Measurements from ENCODE around the gene KRTAP5-6.

Gene KRTAP5-6

GRCh38 chr11:1743585-1744136 lies 46.7 kb downstream of the KRTAP5-6 start:
- no peak overlapping the region for H3K4me3 ChIP-seq (ENCODE audit: low read length)
- no peaks in the 10 kb centered on the region for H3K4me1 ChIP-seq (ENCODE audit: control insufficient read depth, low read depth, low read length)
- H3K9ac ChIP-seq (ENCODE audit: low read length): no peak overlapping the region
- no peaks in the 10 kb centered on the region for H3K36me3 ChIP-seq (ENCODE audit: control insufficient read depth, low read depth, low read length)
- H3K27ac ChIP-seq (ENCODE audit: low read length): no peak overlapping the region
- H3K27me3 ChIP-seq (ENCODE audit: control insufficient read depth, insufficient read depth, low read length): peaks cover 14% of the 10 kb centered on the region
- no peaks in the 10 kb centered on the region for H3K9me3 ChIP-seq (ENCODE audit: control insufficient read depth, low read depth, low read length)

GRCh38 chr11:1744137-1744886 lies 47.3 kb downstream of the KRTAP5-6 start:
- Histone ChIP-seq H3K27ac (ENCODE audit: low read length) (no peak overlapping the region), H3K9ac (ENCODE audit: low read length) (no peak overlapping the region), H3K4me1 (ENCODE audit: control insufficient read depth, low read depth, low read length) (no peaks in the 10 kb centered on the region), H3K4me3 (ENCODE audit: low read length) (no peak overlapping the region), H3K27me3 (ENCODE audit: control insufficient read depth, insufficient read depth, low read length) (peaks cover 20% of the 10 kb centered on the region), H3K36me3 (ENCODE audit: control insufficient read depth, low read depth, low read length) (no peaks in the 10 kb centered on the region), H3K9me3 (ENCODE audit: control insufficient read depth, low read depth, low read length) (no peaks in the 10 kb centered on the region)

- peaks cover 5% of the 10 kb centered on the region for H3K4me1 ChIP-seq (ENCODE audit: control insufficient read depth, low read depth, low read length)
- H3K27me3 ChIP-seq (ENCODE audit: control insufficient read depth, insufficient read depth, low read length): peaks cover 28% of the 10 kb centered on the region
- no peak overlapping the region for H3K9ac ChIP-seq (ENCODE audit: low read length)
- H3K27ac ChIP-seq (ENCODE audit: low read length): no peak overlapping the region
- H3K4me3 ChIP-seq (ENCODE audit: low read length): no peak overlapping the region
- no peaks in the 10 kb centered on the region for H3K9me3 ChIP-seq (ENCODE audit: control insufficient read depth, low read depth, low read length)
- no peaks in the 10 kb centered on the region for H3K36me3 ChIP-seq (ENCODE audit: control insufficient read depth, low read depth, low read length)
Observed at GRCh38 chr11:1744891-1745700, 48.1 kb downstream of the KRTAP5-6 start.

GRCh38 chr11:1745701-1746320 lies 48.8 kb downstream of the KRTAP5-6 start:
- Histone ChIP-seq H3K27me3 (ENCODE audit: control insufficient read depth, insufficient read depth, low read length) (peaks cover 34% of the 10 kb centered on the region), H3K4me1 (ENCODE audit: control insufficient read depth, low read depth, low read length) (peaks cover 7% of the 10 kb centered on the region), H3K9ac (ENCODE audit: low read length) (no peak overlapping the region)

GRCh38 chr11:1746511-1746931 lies 49.5 kb downstream of the KRTAP5-6 start:
- no peaks in the 10 kb centered on the region for H3K36me3 ChIP-seq (ENCODE audit: control insufficient read depth, low read depth, low read length)
- H3K9ac ChIP-seq (ENCODE audit: low read length): no peak overlapping the region
- peaks cover 34% of the 10 kb centered on the region for H3K27me3 ChIP-seq (ENCODE audit: control insufficient read depth, insufficient read depth, low read length)
- no peak overlapping the region for H3K27ac ChIP-seq (ENCODE audit: low read length)
- H3K4me3 ChIP-seq (ENCODE audit: low read length): no peak overlapping the region
- peaks cover 7% of the 10 kb centered on the region for H3K4me1 ChIP-seq (ENCODE audit: control insufficient read depth, low read depth, low read length)
- H3K9me3 ChIP-seq (ENCODE audit: control insufficient read depth, low read depth, low read length): no peaks in the 10 kb centered on the region

More at GRCh38 chr11:1745701-1746320, 48.8 kb downstream of the KRTAP5-6 start:
- no peak overlapping the region for H3K4me3 ChIP-seq (ENCODE audit: low read length)
- no peak overlapping the region for H3K27ac ChIP-seq (ENCODE audit: low read length)
- H3K9me3 ChIP-seq (ENCODE audit: control insufficient read depth, low read depth, low read length): no peaks in the 10 kb centered on the region
- no peaks in the 10 kb centered on the region for H3K36me3 ChIP-seq (ENCODE audit: control insufficient read depth, low read depth, low read length)

GRCh38 chr11:1746956-1747752 lies 50.2 kb downstream of the KRTAP5-6 start:
- peaks cover 7% of the 10 kb centered on the region for H3K4me1 ChIP-seq (ENCODE audit: control insufficient read depth, low read depth, low read length)
- peaks cover 34% of the 10 kb centered on the region for H3K27me3 ChIP-seq (ENCODE audit: control insufficient read depth, insufficient read depth, low read length)
- H3K9me3 ChIP-seq (ENCODE audit: control insufficient read depth, low read depth, low read length): no peaks in the 10 kb centered on the region
- no peak overlapping the region for H3K27ac ChIP-seq (ENCODE audit: low read length)
- H3K9ac ChIP-seq (ENCODE audit: low read length): no peak overlapping the region
- H3K4me3 ChIP-seq (ENCODE audit: low read length): no peak overlapping the region
- H3K36me3 ChIP-seq (ENCODE audit: control insufficient read depth, low read depth, low read length): no peaks in the 10 kb centered on the region
